Naive thymus-derived CD8-positive, alpha-beta T cell (primary cell): ENCODE data around the gene YOD1. TPM values are rescaled to one million over a fixed set of nuclear protein-coding genes. Genes with fewer than 3 reads are reported as not detected.
A peak's percentile ranks its signal among the peaks of the same experiment; 100 is the strongest.

Source experiments
- ATAC-seq, 2 donors: fragments of 150-1000 bp; cut with Tn5 transposase in 1 of 2; sonication (Bioruptor Pico), chemical (Tn5 transposase) in 1 of 2; 1 replicate in 1 of 2; 2 replicates in 1 of 2; pipeline ENCODE4 v1.10.0; 2021; ENCODE audit warnings: mild to moderate bottlenecking in 2 of 2, moderate library complexity in 2 of 2
- POLR2A ChIA-PET: fragments of 350-600 bp; sonication (Branson Sonifier 250); formaldehyde crosslinking; loops from one replicate; lab custom pipeline; 2021; ENCODE audit warnings: antibody characterized with exemption; lab: Charles Lee
- DNase-seq, 10 donors: peaks; one replicate each; pipeline versions ENCODE4 v3.0.0 to v3.0.0-alpha.2; 2020 to 2022
- H3K27ac Mint-ChIP-seq, 10 donors: one replicate each; pipeline ENCODE4 v1.8.0; 2020 to 2022; ENCODE audit warnings: mild to moderate bottlenecking in 10 of 10, mixed read lengths in 10 of 10, moderate library complexity in 4 of 10, inconsistent platforms in 1 of 10
- H3K27me3 Mint-ChIP-seq, 5 donors: one replicate each; pipeline ENCODE4 v1.8.0; 2021 to 2022; ENCODE audit warnings: mixed read lengths in 5 of 5
- H3K36me3 Mint-ChIP-seq, 3 donors: one replicate each; pipeline ENCODE4 v1.8.0; 2020 to 2022; ENCODE audit warnings: mixed read lengths in 3 of 3, mild to moderate bottlenecking in 2 of 3, inconsistent platforms in 1 of 3
- H3K4me1 Mint-ChIP-seq, 4 donors: one replicate each; pipeline ENCODE4 v1.8.0; 2021 to 2022; ENCODE audit warnings: mixed read lengths in 4 of 4
- H3K4me3 Mint-ChIP-seq, 10 donors: one replicate each; pipeline ENCODE4 v1.8.0; 2020 to 2022; ENCODE audit warnings: mild to moderate bottlenecking in 10 of 10, mixed read lengths in 10 of 10, moderate library complexity in 6 of 10, inconsistent platforms in 1 of 10
- H3K9me3 Mint-ChIP-seq, 9 donors: one replicate each; pipeline ENCODE4 v1.8.0; 2020 to 2022; ENCODE audit warnings: mixed read lengths in 9 of 9, mild to moderate bottlenecking in 3 of 9, inconsistent platforms in 1 of 9, moderate library complexity in 1 of 9
- polyA plus RNA-seq, 3 donors: library from polyadenylated mRNA; unstranded; fragments of 300-500 nt; fragmentation: Illumina TruSeq; gene quantifications; one replicate each; pipeline ENCODE4 v1.2.3, GENCODE V29; 2021
- total RNA-seq, 8 experiments: library from RNA in 2 of 8; stranded (reverse) in 2 of 8; gene quantifications; one replicate each; pipeline ENCODE4 v1.2.3 and lab custom pipeline; 2021 to 2026

The YOD1 gene
- total and polyA plus RNA-seq, 5 experiments from 2014 or later = 0.70 to 12.0 (median 1.3) TPM

DNA sequence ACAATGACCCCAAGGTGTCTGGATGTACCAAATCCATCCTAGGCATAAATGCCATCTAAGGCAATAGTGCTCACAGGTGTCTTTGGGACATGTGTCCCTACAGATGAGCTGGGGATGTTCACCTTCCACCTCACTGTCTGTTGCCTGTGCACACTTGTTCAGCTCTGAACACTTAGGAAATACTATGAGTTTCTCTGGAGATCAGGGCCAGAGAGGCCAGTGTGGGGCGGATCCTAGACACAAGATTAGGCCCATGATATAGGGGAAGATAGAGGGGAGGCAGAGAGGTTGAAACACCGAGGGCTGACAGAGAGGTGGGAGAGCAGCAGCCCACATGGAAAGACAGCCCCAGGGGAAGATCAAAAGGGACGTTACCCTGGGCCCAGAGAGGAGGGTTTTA lies 44.1 kb downstream of the YOD1 start:
- Mint-ChIP-seq H3K4me3 (no peak overlapping the region), H3K9me3 (no peaks in the 10 kb centered on the region), H3K27me3 (peaks cover under 1 to 11% (median 4%) of the 10 kb centered on the region in 5 donors), H3K27ac (no peak overlapping the region), H3K4me1 (peaks cover 0 to 7% (median 4%) of the 10 kb centered on the region in 4 donors), H3K36me3 (no peaks in the 10 kb centered on the region)
- POLR2A ChIA-PET = no interaction called here
- ATAC-seq (no peak), DNase-seq (no peak)

DNA sequence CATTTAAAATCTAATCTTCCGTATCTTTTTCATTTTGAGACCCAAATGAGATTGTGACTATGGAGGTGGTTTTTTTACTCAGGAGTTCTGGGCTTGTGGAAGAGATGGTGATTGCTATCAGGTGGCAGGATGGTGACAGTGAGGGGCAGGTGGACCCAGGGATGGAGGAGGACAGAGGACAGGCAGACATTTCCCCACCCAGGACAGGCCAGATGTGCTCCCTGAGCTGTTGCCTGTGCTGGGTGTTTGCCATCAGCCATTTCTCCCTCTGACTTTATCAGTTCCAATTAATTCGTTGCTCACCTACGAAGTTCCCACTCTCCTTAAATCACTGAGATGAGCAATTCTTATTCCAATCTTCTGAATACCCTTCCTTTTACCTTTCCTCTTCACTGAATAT lies 44.9 kb downstream of the YOD1 start:
- Mint-ChIP-seq H3K4me3 (no peak overlapping the region), H3K9me3 (no peaks in the 10 kb centered on the region), H3K4me1 (peaks cover 0 to 7% (median 4%) of the 10 kb centered on the region in 4 donors), H3K36me3 (no peaks in the 10 kb centered on the region), H3K27ac (no peak overlapping the region), H3K27me3 (peaks cover 0 to 9% (median 4%) of the 10 kb centered on the region in 5 donors)
- ATAC-seq (no peak), DNase-seq (no peak)
- POLR2A ChIA-PET = no interaction called here

DNA sequence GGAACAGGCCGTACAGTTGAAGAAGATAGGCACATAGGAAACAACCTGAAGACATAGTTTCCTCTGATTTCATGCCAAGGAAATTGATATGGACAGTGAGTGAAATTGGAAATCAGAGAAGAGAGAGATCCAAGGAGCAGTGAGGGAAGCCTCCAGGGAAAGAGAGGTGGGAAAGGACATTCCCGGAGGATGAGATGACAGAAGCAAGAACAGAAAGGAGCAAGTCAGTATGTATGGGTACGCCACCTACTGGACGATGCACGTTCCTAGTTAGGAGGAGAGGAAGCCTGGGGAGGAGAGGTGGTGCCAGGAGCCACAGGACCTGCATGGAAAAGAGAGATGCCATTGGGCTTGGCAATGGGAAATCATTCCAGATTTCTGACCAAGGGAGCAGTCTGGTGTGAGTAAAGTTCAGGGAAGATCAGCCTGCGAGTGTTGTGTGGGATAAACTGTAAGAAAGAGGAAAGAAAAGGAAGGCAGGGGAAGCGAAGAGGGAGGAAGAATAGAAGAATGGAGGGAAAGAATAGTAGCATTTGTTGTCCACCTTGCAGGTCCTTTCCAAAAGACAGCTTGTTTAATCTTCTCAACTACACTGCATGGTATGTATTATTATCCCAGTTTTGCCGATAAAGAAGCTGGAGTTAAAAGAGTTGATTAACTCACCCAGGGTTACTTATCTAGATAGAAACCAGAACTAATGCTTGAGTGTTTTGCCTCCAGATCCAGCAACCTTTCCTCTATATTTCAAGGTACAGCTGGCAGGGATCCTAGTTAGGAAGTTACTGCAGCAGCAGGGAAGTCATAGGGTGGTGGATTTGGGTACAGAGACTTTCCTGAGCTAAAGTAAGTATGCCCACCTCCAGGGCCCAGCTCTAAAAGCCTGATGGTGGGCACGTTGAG lies 45.8 kb downstream of the YOD1 start:
- Mint-ChIP-seq H3K9me3 (no peaks in the 10 kb centered on the region), H3K4me3 (no peak overlapping the region), H3K27me3 (peaks cover 0 to 9% (median 4%) of the 10 kb centered on the region in 5 donors), H3K27ac (no peak overlapping the region), H3K4me1 (peaks cover 0 to 7% (median 4%) of the 10 kb centered on the region in 4 donors), H3K36me3 (no peaks in the 10 kb centered on the region)
- ATAC-seq = peak; percentile 59 to 66
- POLR2A ChIA-PET = no interaction called here
- DNase-seq = peak in 6 of 10 donors; percentile 8 to 29 (median 22)

DNA sequence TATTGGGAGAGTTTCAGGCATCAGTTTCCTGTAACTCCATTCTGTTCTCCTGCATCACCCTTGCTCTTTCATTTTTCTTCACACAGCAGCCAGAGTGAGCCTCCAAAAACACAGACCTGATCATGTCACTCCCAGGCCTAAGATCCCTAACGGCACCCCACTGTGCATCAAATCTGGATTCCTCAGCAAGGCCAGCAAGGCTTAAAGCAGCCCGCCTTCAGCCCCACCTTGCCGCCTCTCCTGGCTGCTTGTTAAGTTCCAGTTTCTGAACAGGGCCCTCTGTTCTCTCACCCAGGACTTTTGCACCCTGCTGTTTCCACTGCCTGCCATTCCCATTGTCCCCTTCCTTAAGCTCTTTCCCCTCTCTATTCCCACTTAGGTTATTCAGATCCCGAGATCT lies 47.8 kb downstream of the YOD1 start:
- ATAC-seq (no peak), DNase-seq (no peak)
- H3K4me3 Mint-ChIP-seq = no peak overlapping the region
- peaks cover 0 to 7% (median 4%) of the 10 kb centered on the region in 5 donors for H3K27me3 Mint-ChIP-seq
- H3K4me1 Mint-ChIP-seq = peaks cover 0 to 7% (median 4%) of the 10 kb centered on the region in 4 donors
- no peaks in the 10 kb centered on the region for H3K36me3 Mint-ChIP-seq
- H3K9me3 Mint-ChIP-seq = no peaks in the 10 kb centered on the region
- peak overlapping the region in 2 of 10 donors; percentile 26 to 35 for H3K27ac Mint-ChIP-seq
- POLR2A ChIA-PET = no interaction called here

DNA sequence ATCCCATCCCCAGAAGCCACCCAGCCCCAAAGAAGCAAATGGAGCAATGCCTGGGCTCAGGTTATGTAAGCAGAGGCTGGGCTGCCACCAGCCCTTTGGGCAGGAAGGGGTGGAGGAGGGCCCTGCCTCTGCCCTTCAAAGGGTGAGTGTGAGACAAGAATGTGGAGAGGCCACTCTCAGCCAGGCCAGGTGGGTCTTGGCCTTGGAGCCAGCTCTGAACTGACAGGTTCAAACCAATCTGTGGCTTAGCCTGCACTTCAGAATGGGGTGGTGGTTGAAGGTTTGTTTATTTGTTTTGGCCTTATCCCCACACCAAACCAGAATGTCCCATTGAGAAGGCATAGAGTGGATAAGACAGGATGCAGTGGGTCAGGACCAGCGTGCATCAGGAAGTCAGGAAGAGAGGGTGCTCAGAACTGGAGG lies 48.3 kb downstream of the YOD1 start:
- H3K27ac Mint-ChIP-seq = no peak overlapping the region
- no peaks in the 10 kb centered on the region for H3K36me3 Mint-ChIP-seq
- no peak for DNase-seq
- H3K27me3 Mint-ChIP-seq = peaks cover 0 to 7% (median 4%) of the 10 kb centered on the region in 5 donors
- no peak overlapping the region for H3K4me3 Mint-ChIP-seq
- POLR2A ChIA-PET = no interaction called here
- peaks cover 0 to 7% (median 4%) of the 10 kb centered on the region in 4 donors for H3K4me1 Mint-ChIP-seq
- ATAC-seq = no peak
- H3K9me3 Mint-ChIP-seq = no peaks in the 10 kb centered on the region

DNA sequence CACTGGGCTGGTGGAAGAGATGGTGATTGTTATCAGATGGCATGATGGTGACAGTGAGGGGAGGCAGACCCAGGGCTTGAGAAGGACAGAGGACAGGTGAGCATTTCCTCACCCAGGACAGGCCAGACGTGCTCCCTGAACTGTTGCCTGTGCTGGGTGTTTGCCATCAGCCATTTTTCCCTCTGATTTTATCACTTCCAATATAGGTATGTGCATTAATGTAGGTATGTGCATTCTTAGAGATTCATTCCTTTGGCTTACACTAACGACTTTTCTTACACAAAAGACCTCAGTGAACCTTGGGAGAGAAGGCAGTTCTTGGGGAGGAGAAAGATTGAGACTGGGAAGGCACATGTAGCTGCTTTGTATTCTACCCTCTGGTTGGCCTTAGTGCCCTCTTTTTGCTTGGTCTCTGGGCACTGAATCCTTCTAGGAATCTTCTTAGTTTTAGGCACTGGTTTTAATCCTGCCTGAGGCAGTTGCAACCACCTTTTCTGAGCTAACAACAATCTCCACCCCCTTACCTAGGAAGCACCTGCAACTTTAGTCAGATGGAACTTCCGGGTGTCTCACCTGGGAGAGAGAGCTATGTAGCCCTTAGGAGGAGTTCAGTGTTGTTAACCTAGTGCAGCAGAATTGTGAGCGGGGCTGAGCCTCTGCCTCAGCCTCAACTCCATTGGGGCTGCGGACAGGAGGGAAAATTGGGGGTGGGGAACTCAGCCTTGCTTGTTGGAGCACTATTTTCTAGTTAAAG lies 49.3 kb downstream of the YOD1 start:
- POLR2A ChIA-PET = no interaction called here
- no peak overlapping the region for H3K27ac Mint-ChIP-seq
- H3K27me3 Mint-ChIP-seq = peaks cover 0 to 5% (median 4%) of the 10 kb centered on the region in 5 donors
- H3K4me3 Mint-ChIP-seq = no peak overlapping the region
- H3K9me3 Mint-ChIP-seq = no peaks in the 10 kb centered on the region
- H3K4me1 Mint-ChIP-seq = peaks cover 0 to 7% (median 4%) of the 10 kb centered on the region in 4 donors
- H3K36me3 Mint-ChIP-seq = no peaks in the 10 kb centered on the region
- DNase-seq = no peak
- ATAC-seq = no peak

DNA sequence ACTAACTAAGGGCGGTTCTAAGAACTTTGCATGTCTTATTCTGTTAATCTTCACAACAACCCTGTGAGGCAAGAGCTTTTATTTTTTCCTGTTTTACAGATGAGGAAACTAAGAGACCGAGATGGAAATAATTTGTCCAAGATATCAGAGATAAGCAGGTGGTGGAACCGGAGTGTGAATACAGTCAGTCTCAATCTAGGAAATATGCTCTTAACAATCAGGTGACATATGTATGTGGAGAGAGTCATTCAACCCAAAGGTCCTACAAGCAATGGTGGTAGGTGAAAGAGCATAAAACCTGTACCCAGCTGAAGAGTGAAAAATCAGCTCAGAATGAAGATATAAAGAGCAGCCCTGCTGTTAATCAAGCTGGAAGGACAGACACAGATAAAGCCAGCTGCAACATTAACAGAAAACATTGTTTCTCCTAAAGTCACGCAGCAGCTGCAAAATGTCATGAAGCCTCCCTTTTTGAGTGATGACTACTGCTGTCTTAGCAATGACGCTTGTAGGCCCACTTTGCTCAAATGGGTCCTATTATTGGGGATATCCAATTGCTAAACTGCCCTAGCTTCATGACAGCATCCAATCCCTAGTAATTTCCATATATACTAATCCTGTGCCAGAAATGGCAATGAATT lies 50.2 kb downstream of the YOD1 start:
- no peak overlapping the region for H3K4me3 Mint-ChIP-seq
- H3K4me1 Mint-ChIP-seq = peaks cover 0 to 7% (median 4%) of the 10 kb centered on the region in 4 donors
- H3K9me3 Mint-ChIP-seq = no peaks in the 10 kb centered on the region
- no peak overlapping the region for H3K27ac Mint-ChIP-seq
- POLR2A ChIA-PET = no interaction called here
- DNase-seq (no peak), ATAC-seq (no peak)
- no peaks in the 10 kb centered on the region for H3K36me3 Mint-ChIP-seq
- peaks cover 0 to 7% (median 1%) of the 10 kb centered on the region in 5 donors for H3K27me3 Mint-ChIP-seq

DNA sequence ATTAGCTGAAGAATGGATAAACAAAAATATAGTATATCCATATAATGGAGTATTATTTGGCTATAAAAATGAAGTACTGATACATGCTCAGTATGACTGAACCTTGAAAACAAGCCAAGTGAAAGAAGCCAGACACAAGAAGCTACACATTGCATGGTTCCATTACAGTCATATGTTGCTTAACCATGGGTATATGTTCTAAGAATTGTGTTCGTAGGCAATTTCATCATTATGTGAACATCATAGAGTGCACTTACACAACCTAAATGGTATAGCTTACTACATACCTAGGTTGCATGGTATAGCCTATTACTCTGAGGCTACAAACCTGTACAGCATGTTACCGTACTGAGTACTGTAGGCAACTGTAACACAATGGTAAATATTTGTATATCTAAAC lies 52.2 kb downstream of the YOD1 start:
- Mint-ChIP-seq H3K4me3 (no peak overlapping the region), H3K4me1 (no peaks in the 10 kb centered on the region), H3K36me3 (no peaks in the 10 kb centered on the region), H3K9me3 (no peaks in the 10 kb centered on the region), H3K27me3 (peaks cover 0 to 4% (median 0%) of the 10 kb centered on the region in 5 donors), H3K27ac (no peak overlapping the region)
- POLR2A ChIA-PET = no interaction called here
- no peak for ATAC-seq
- no peak for DNase-seq

Other genes with a start within 250 kb of the YOD1 start
- gene IL20, start 185.6 kb downstream of the YOD1 start, total RNA-seq = not detected
- not detected for gene IL20, start 185.6 kb downstream of the YOD1 start, polyA plus RNA-seq
- gene IL24, start 153.8 kb downstream of the YOD1 start, total RNA-seq = not detected
- 10 to 100 TPM; 16.3 to 29.8 (median 19.3) TPM for gene IL24, start 153.8 kb downstream of the YOD1 start, polyA plus RNA-seq
- gene FCMR, start 129.3 kb downstream of the YOD1 start, total RNA-seq = 100 to 1,000 TPM; 742 to 747 TPM
- gene FCMR, start 129.3 kb downstream of the YOD1 start, polyA plus RNA-seq = 100 to 1,000 TPM; 536 to 869 (median 596) TPM
- gene PIGR, start 104.7 kb downstream of the YOD1 start, total RNA-seq = not detected
- under 1 TPM in 1 of 3 donors, not detected in 2; 0.03 TPM for gene PIGR, start 104.7 kb downstream of the YOD1 start, polyA plus RNA-seq
- gene FCAMR, start 80.7 kb downstream of the YOD1 start, total RNA-seq = not detected
- not detected for gene FCAMR, start 80.7 kb downstream of the YOD1 start, polyA plus RNA-seq
- gene C1orf116, start 18.5 kb downstream of the YOD1 start, total RNA-seq = under 1 TPM; 0.14 to 0.16 TPM
- not detected for gene C1orf116, start 18.5 kb downstream of the YOD1 start, polyA plus RNA-seq
- gene PFKFB2, start 2.1 kb upstream of the YOD1 start, total RNA-seq = 1 to 10 TPM; 4.7 to 6.5 TPM
- 1 to 10 TPM; 1.0 to 1.3 (median 1.1) TPM for gene PFKFB2, start 2.1 kb upstream of the YOD1 start, polyA plus RNA-seq
- gene C4BPB, start 37.7 kb upstream of the YOD1 start, total RNA-seq = 1 to 10 TPM in 1 of 2 experiments, under 1 TPM in 1; 0.44 to 1.6 TPM
- gene C4BPB, start 37.7 kb upstream of the YOD1 start, polyA plus RNA-seq = under 1 TPM in 1 of 3 donors, not detected in 2; 0.32 TPM
- not detected for gene C4BPA, start 53.0 kb upstream of the YOD1 start, total RNA-seq
- gene C4BPA, start 53.0 kb upstream of the YOD1 start, polyA plus RNA-seq = not detected